IMR-90 (cell line): Measurements from ENCODE around the gene RELN. TPM values are rescaled to one million over a fixed set of nuclear protein-coding genes. Genes with fewer than 3 reads are reported as not detected.

Experiments
- ATAC-seq: fragments of 200-7000 bp; cut with Tn5 transposase; 2 replicates; pipeline ENCODE4 v1.9.1; 2020; ENCODE audit warnings: low read depth, mild to moderate bottlenecking, moderate library complexity
- BruUV-seq: library from RNA; stranded (reverse); fragments of 400-500 nt; replicated peaks from 2 replicates; lab custom pipeline; 2021; lab: Mats Ljungman, UMichigan
- CTCF ChIA-PET: fragments of 300-600 bp; formaldehyde crosslinking; extraction: SDS; loops from one replicate; lab custom pipeline; 2021; ENCODE audit warnings: antibody characterized with exemption; lab: Yijun Ruan, JAX
- POLR2A ChIA-PET: fragments of 300-600 bp; sonication (Branson Sonifier 250); formaldehyde crosslinking; loops from one replicate; lab custom pipeline; 2022; ENCODE audit warnings: antibody characterized with exemption; ENCODE audit not compliant: unreplicated experiment; lab: Charles Lee
- DNase-seq: peaks from one replicate; pipeline ENCODE4 v3.0.0; 2013
- H2AFZ ChIP-seq: replicated peaks from 2 replicates; pipeline ENCODE3; 2013; ENCODE audit warnings: low read length, mild to moderate bottlenecking; ENCODE audit not compliant: poor library complexity
- H2AK5ac ChIP-seq: 2 replicates; pipeline ENCODE4 v1.6.1; 2013; ENCODE audit warnings: low read depth, low read length, inconsistent platforms
- H2AK9ac ChIP-seq: replicated peaks from 2 replicates; pipeline ENCODE3; 2013; ENCODE audit warnings: mild to moderate bottlenecking, low read depth, low read length, moderate library complexity; ENCODE audit not compliant: poor library complexity
- H2BK120ac ChIP-seq: 2 replicates; pipeline ENCODE4 v1.6.1; 2013; ENCODE audit warnings: low read depth, low read length, inconsistent platforms
- H2BK15ac ChIP-seq: 3 replicates; pipeline ENCODE4 v1.6.1; 2013; ENCODE audit warnings: low read depth, low read length, inconsistent platforms
- H2BK20ac ChIP-seq: 2 replicates; pipeline ENCODE4 v1.6.1; 2013; ENCODE audit warnings: low read depth, mild to moderate bottlenecking, inconsistent platforms, low read length, moderate library complexity
- H2BK5ac ChIP-seq: 2 replicates; pipeline ENCODE4 v1.6.1; 2013; ENCODE audit warnings: mild to moderate bottlenecking, low read depth, low read length, inconsistent platforms; ENCODE audit not compliant: poor library complexity, severe bottlenecking
- H3K14ac ChIP-seq: replicated peaks from 2 replicates; pipeline ENCODE4 v1.6.1; 2013; ENCODE audit warnings: low read depth, low read length, inconsistent platforms
- H3K18ac ChIP-seq: 2 replicates; pipeline ENCODE4 v1.6.1; 2013; ENCODE audit warnings: low read depth, low read length, control low read depth
- H3K23ac ChIP-seq: 2 replicates; pipeline ENCODE4 v1.6.1; 2013; ENCODE audit warnings: low read depth, low read length, inconsistent platforms
- H3K27ac ChIP-seq: 2 replicates; pipeline ENCODE4 v1.5.1; 2013; ENCODE audit warnings: mild to moderate bottlenecking, control low read depth, low read length; ENCODE audit not compliant: insufficient read depth
- H3K27me3 ChIP-seq: 2 replicates; pipeline ENCODE4 v1.6.1; 2013; ENCODE audit warnings: low read length; ENCODE audit not compliant: control insufficient read depth, insufficient read depth
- H3K36me3 ChIP-seq: 2 replicates; pipeline ENCODE4 v1.6.1; 2013; ENCODE audit warnings: low read length, mixed read lengths; ENCODE audit not compliant: control insufficient read depth, insufficient read depth
- H3K4ac ChIP-seq: 2 replicates; pipeline ENCODE4 v1.6.1; 2013; ENCODE audit warnings: low read depth, low read length, inconsistent platforms
- H3K4me1 ChIP-seq: 2 replicates; pipeline ENCODE4 v1.6.1; 2013; ENCODE audit warnings: low read length, mixed read lengths; ENCODE audit not compliant: control insufficient read depth, insufficient read depth
- H3K4me2 ChIP-seq: 2 replicates; pipeline ENCODE4 v1.6.1; 2013; ENCODE audit warnings: low read depth, mild to moderate bottlenecking, control low read depth, low read length, moderate library complexity
- H3K4me3 ChIP-seq: 2 replicates; pipeline ENCODE4 v1.5.1; 2013; ENCODE audit warnings: low read depth, mild to moderate bottlenecking, control low read depth, low read length, moderate library complexity; ENCODE audit not compliant: insufficient read depth
- H3K56ac ChIP-seq: 2 replicates; pipeline ENCODE4 v1.6.1; 2013; ENCODE audit warnings: low read length, inconsistent platforms; ENCODE audit not compliant: insufficient read depth; ENCODE audit errors: extremely low read depth
- H3K79me1 ChIP-seq, 2 experiments: 2 replicates each; pipeline ENCODE4 v1.6.1; 2013; ENCODE audit warnings: low read length in 2 of 2, inconsistent platforms in 1 of 2, low read depth in 1 of 2
- H3K9ac ChIP-seq: 2 replicates; pipeline ENCODE4 v1.6.1; 2013; ENCODE audit warnings: low read depth, low read length, control low read depth
- H3K9me1 ChIP-seq: 2 replicates; pipeline ENCODE4 v1.6.1; 2013; ENCODE audit warnings: low read length, inconsistent platforms; ENCODE audit not compliant: insufficient read depth
- H3K9me3 ChIP-seq: 2 replicates; pipeline ENCODE4 v1.6.1; 2013; ENCODE audit warnings: low read length; ENCODE audit not compliant: control insufficient read depth, insufficient read depth
- H4K20me1 ChIP-seq: 2 replicates; pipeline ENCODE4 v1.6.1; 2013; ENCODE audit warnings: low read length, inconsistent platforms; ENCODE audit not compliant: insufficient read depth
- H4K5ac ChIP-seq: 2 replicates; pipeline ENCODE4 v1.6.1; 2013; ENCODE audit warnings: mild to moderate bottlenecking, low read depth, low read length, control low read depth
- H4K8ac ChIP-seq, 2 experiments: 2 replicates each; pipeline ENCODE4 v1.6.1; 2013; ENCODE audit warnings: low read depth in 2 of 2, low read length in 2 of 2, control low read depth in 1 of 2, inconsistent platforms in 1 of 2
- H4K91ac ChIP-seq: 2 replicates; pipeline ENCODE4 v1.6.1; 2013; ENCODE audit warnings: low read depth, low read length, inconsistent platforms; ENCODE audit not compliant: insufficient read depth
- BHLHE40 ChIP-seq: fragments of 150-350 bp; IDR thresholded peaks from 2 replicates; pipeline ENCODE4 v1.6.1; 2016; ENCODE audit warnings: mild to moderate bottlenecking, low read depth, low read length
- POLR2A ChIP-seq: IDR thresholded peaks from 2 replicates; pipeline ENCODE4 v1.6.1; 2012; ENCODE audit warnings: mild to moderate bottlenecking, low read depth, low read length
- WGBS, 2 experiments: methylation state at CpG; one replicate each; pipeline versions ENCODE4 v1.1.5 to v1.1.7; 2013; ENCODE audit warnings: missing lambda C conversion rate in 2 of 2; ENCODE audit not compliant: insufficient read length in 1 of 2; ENCODE audit errors: extremely low coverage in 2 of 2; 5-methylcytosine and 5-hydroxymethylcytosine counted together
- dilution Hi-C: fragments of 300-500 bp; cut with HindIII; formaldehyde crosslinking; loops from one replicate; pipeline ENCODE4 v1.14.3; 2018; ENCODE audit warnings: low sequenced_read_pairs; ENCODE audit not compliant: unreplicated experiment
- in situ Hi-C: fragments of 300-500 bp; cut with MboI; formaldehyde crosslinking; loops from 3 replicates; pipeline ENCODE4 v1.14.3; 2019; ENCODE audit warnings: low sequenced_read_pairs, inconsistent platforms, mixed read lengths
- intact Hi-C: fragments of 100-400 bp; cut with micrococcal nuclease; formaldehyde crosslinking; loops from 2 replicates; pipeline ENCODE4 v1.10.0; 2022
- polyA plus RNA-seq, 3 experiments: library from polyadenylated mRNA; depleted of rRNA; stranded (reverse); fragments of >200 nt; gene quantifications; 2 replicates each; pipeline ENCODE4 v1.2.3, GENCODE V29; 2012; ENCODE audit warnings: low replicate concordance in 1 of 3
- total RNA-seq: library from RNA; depleted of rRNA; stranded (reverse); fragments of >200 nt; gene quantifications from 2 replicates; pipeline ENCODE4 v1.2.3, GENCODE V29; 2012

RELN gene
- total and polyA plus RNA-seq, 2 of the 4 experiments (the other 2 are of a cell fraction) = 14.7 to 23.7 TPM

GRCh38 chr7:103636153-103636552, 353.3 kb downstream of the RELN start:
- in situ Hi-C loops (no loop called here), intact Hi-C loops (no loop called here), dilution Hi-C loops (no loop called here)
- H3K9me1 ChIP-seq = 0 out of 2 replicates have a peak, but pooled peaks cover 4% of the 10 kb centered on the region
- H2BK120ac ChIP-seq = peak overlapping the region; percentile 96
- no peak overlapping the region for H2AK9ac ChIP-seq
- ChIA-PET CTCF (no interaction called here), POLR2A (no interaction called here)
- no peak overlapping the region for H3K4me2 ChIP-seq
- no peak overlapping the region for H3K9ac ChIP-seq
- peak overlapping the region; percentile 37; a peak in 3 of 4 replicates for H4K8ac ChIP-seq
- H2AK5ac ChIP-seq = peak overlapping the region; percentile 82
- no peak overlapping the region for H3K4me3 ChIP-seq
- peak overlapping the region; percentile 36; the same call in 1 of the 2 replicates for H3K56ac ChIP-seq
- peaks cover 6% of the 10 kb centered on the region; the same call in 1 of the 2 replicates for H3K4me1 ChIP-seq
- H3K27me3 ChIP-seq = no peaks in the 10 kb centered on the region
- no peaks in the 10 kb centered on the region for H4K20me1 ChIP-seq
- no peaks in the 10 kb centered on the region for H3K9me3 ChIP-seq
- no CpG with 5 or more reads among the region's 5 CpGs for WGBS, 2 experiments
- 0 out of 2 replicates have a peak overlapping the region, but pooled peaks have one; percentile 3 for H3K23ac ChIP-seq
- peak overlapping the region; percentile 87 for H2BK15ac ChIP-seq
- H3K14ac ChIP-seq = peak overlapping the region; percentile 15
- peak overlapping the region; percentile 87 for H3K4ac ChIP-seq
- BruUV-seq = no TSS peak
- H3K18ac ChIP-seq = peak overlapping the region; percentile 24
- peak overlapping the region; percentile 63 for H4K91ac ChIP-seq
- peak overlapping the region; percentile 10; the same call in 1 of the 2 replicates for H3K27ac ChIP-seq
- no peak for ATAC-seq
- peak overlapping the region; percentile 6 for H2AFZ ChIP-seq
- no peak overlapping the region; the same call in 1 of the 2 replicates for H4K5ac ChIP-seq
- no peaks in the 10 kb centered on the region for H3K79me1 ChIP-seq
- peak; percentile 45 for DNase-seq
- H2BK5ac ChIP-seq = peak overlapping the region; percentile 97
- no peak for TF ChIP-seq POLR2A
- TF ChIP-seq BHLHE40 = no peak
- H3K36me3 ChIP-seq = no peaks in the 10 kb centered on the region
- peak overlapping the region; percentile 95 for H2BK20ac ChIP-seq
